PC-9 (cell line): ENCODE data around the gene CDC27.
"Not testable (repeated sequence)": the region's sequence is repeated elsewhere in the genome, so short reads cannot be mapped to it uniquely, and the experiment has no call there.

Source experiments
- CTCF ChIP-seq: fragments of 200-600 bp; sonication (generic); conservative IDR thresholded peaks from 2 replicates; pipeline ENCODE4 v1.6.1; 2017; ENCODE audit warnings: mixed run types, antibody characterized with exemption, mild to moderate bottlenecking, moderate library complexity
- EZH2 ChIP-seq: fragments of 200-600 bp; sonication (generic); IDR thresholded peaks from 2 replicates; pipeline ENCODE4 v1.8.0; 2017; ENCODE audit warnings: antibody characterized with exemption, low read depth

- TF ChIP-seq CTCF, EZH2: not testable (repeated sequence)
These were observed 14.3 kb downstream of the CDC27 start for GRCh38 chr17:47174823-47175222.
